IMR-90 (cell line): ENCODE data around the gene PHPT1. TPM values are rescaled to one million over a fixed set of nuclear protein-coding genes. Genes with fewer than 3 reads are reported as not detected.

Source experiments
- ATAC-seq: fragments of 200-7000 bp; cut with Tn5 transposase; 2 replicates; pipeline ENCODE4 v1.9.1; 2020; ENCODE audit warnings: low read depth, mild to moderate bottlenecking, moderate library complexity
- BruUV-seq: library from RNA; stranded (reverse); fragments of 400-500 nt; replicated peaks from 2 replicates; lab custom pipeline; 2021; lab: Mats Ljungman, UMichigan
- CTCF ChIA-PET: fragments of 300-600 bp; formaldehyde crosslinking; extraction: SDS; loops from one replicate; lab custom pipeline; 2021; ENCODE audit warnings: antibody characterized with exemption; lab: Yijun Ruan, JAX
- POLR2A ChIA-PET: fragments of 300-600 bp; sonication (Branson Sonifier 250); formaldehyde crosslinking; loops from one replicate; lab custom pipeline; 2022; ENCODE audit warnings: antibody characterized with exemption; ENCODE audit not compliant: unreplicated experiment; lab: Charles Lee
- DNase-seq: peaks from one replicate; pipeline ENCODE4 v3.0.0; 2013
- H2AFZ ChIP-seq: replicated peaks from 2 replicates; pipeline ENCODE3; 2013; ENCODE audit warnings: low read length, mild to moderate bottlenecking; ENCODE audit not compliant: poor library complexity
- H2AK5ac ChIP-seq: 2 replicates; pipeline ENCODE4 v1.6.1; 2013; ENCODE audit warnings: low read depth, low read length, inconsistent platforms
- H2AK9ac ChIP-seq: replicated peaks from 2 replicates; pipeline ENCODE3; 2013; ENCODE audit warnings: mild to moderate bottlenecking, low read depth, low read length, moderate library complexity; ENCODE audit not compliant: poor library complexity
- H2BK120ac ChIP-seq: 2 replicates; pipeline ENCODE4 v1.6.1; 2013; ENCODE audit warnings: low read depth, low read length, inconsistent platforms
- H2BK15ac ChIP-seq: 3 replicates; pipeline ENCODE4 v1.6.1; 2013; ENCODE audit warnings: low read depth, low read length, inconsistent platforms
- H2BK20ac ChIP-seq: 2 replicates; pipeline ENCODE4 v1.6.1; 2013; ENCODE audit warnings: low read depth, mild to moderate bottlenecking, inconsistent platforms, low read length, moderate library complexity
- H2BK5ac ChIP-seq: 2 replicates; pipeline ENCODE4 v1.6.1; 2013; ENCODE audit warnings: mild to moderate bottlenecking, low read depth, low read length, inconsistent platforms; ENCODE audit not compliant: poor library complexity, severe bottlenecking
- H3K14ac ChIP-seq: replicated peaks from 2 replicates; pipeline ENCODE4 v1.6.1; 2013; ENCODE audit warnings: low read depth, low read length, inconsistent platforms
- H3K18ac ChIP-seq: 2 replicates; pipeline ENCODE4 v1.6.1; 2013; ENCODE audit warnings: low read depth, low read length, control low read depth
- H3K23ac ChIP-seq: 2 replicates; pipeline ENCODE4 v1.6.1; 2013; ENCODE audit warnings: low read depth, low read length, inconsistent platforms
- H3K27ac ChIP-seq: 2 replicates; pipeline ENCODE4 v1.5.1; 2013; ENCODE audit warnings: mild to moderate bottlenecking, control low read depth, low read length; ENCODE audit not compliant: insufficient read depth
- H3K27me3 ChIP-seq: 2 replicates; pipeline ENCODE4 v1.6.1; 2013; ENCODE audit warnings: low read length; ENCODE audit not compliant: control insufficient read depth, insufficient read depth
- H3K36me3 ChIP-seq: 2 replicates; pipeline ENCODE4 v1.6.1; 2013; ENCODE audit warnings: low read length, mixed read lengths; ENCODE audit not compliant: control insufficient read depth, insufficient read depth
- H3K4ac ChIP-seq: 2 replicates; pipeline ENCODE4 v1.6.1; 2013; ENCODE audit warnings: low read depth, low read length, inconsistent platforms
- H3K4me1 ChIP-seq: 2 replicates; pipeline ENCODE4 v1.6.1; 2013; ENCODE audit warnings: low read length, mixed read lengths; ENCODE audit not compliant: control insufficient read depth, insufficient read depth
- H3K4me2 ChIP-seq: 2 replicates; pipeline ENCODE4 v1.6.1; 2013; ENCODE audit warnings: low read depth, mild to moderate bottlenecking, control low read depth, low read length, moderate library complexity
- H3K4me3 ChIP-seq: 2 replicates; pipeline ENCODE4 v1.5.1; 2013; ENCODE audit warnings: low read depth, mild to moderate bottlenecking, control low read depth, low read length, moderate library complexity; ENCODE audit not compliant: insufficient read depth
- H3K56ac ChIP-seq: 2 replicates; pipeline ENCODE4 v1.6.1; 2013; ENCODE audit warnings: low read length, inconsistent platforms; ENCODE audit not compliant: insufficient read depth; ENCODE audit errors: extremely low read depth
- H3K79me1 ChIP-seq, 2 experiments: 2 replicates each; pipeline ENCODE4 v1.6.1; 2013; ENCODE audit warnings: low read length in 2 of 2, inconsistent platforms in 1 of 2, low read depth in 1 of 2
- H3K9ac ChIP-seq: 2 replicates; pipeline ENCODE4 v1.6.1; 2013; ENCODE audit warnings: low read depth, low read length, control low read depth
- H3K9me1 ChIP-seq: 2 replicates; pipeline ENCODE4 v1.6.1; 2013; ENCODE audit warnings: low read length, inconsistent platforms; ENCODE audit not compliant: insufficient read depth
- H3K9me3 ChIP-seq: 2 replicates; pipeline ENCODE4 v1.6.1; 2013; ENCODE audit warnings: low read length; ENCODE audit not compliant: control insufficient read depth, insufficient read depth
- H4K20me1 ChIP-seq: 2 replicates; pipeline ENCODE4 v1.6.1; 2013; ENCODE audit warnings: low read length, inconsistent platforms; ENCODE audit not compliant: insufficient read depth
- H4K5ac ChIP-seq: 2 replicates; pipeline ENCODE4 v1.6.1; 2013; ENCODE audit warnings: mild to moderate bottlenecking, low read depth, low read length, control low read depth
- H4K8ac ChIP-seq, 2 experiments: 2 replicates each; pipeline ENCODE4 v1.6.1; 2013; ENCODE audit warnings: low read depth in 2 of 2, low read length in 2 of 2, control low read depth in 1 of 2, inconsistent platforms in 1 of 2
- H4K91ac ChIP-seq: 2 replicates; pipeline ENCODE4 v1.6.1; 2013; ENCODE audit warnings: low read depth, low read length, inconsistent platforms; ENCODE audit not compliant: insufficient read depth
- BHLHE40 ChIP-seq: fragments of 150-350 bp; IDR thresholded peaks from 2 replicates; pipeline ENCODE4 v1.6.1; 2016; ENCODE audit warnings: mild to moderate bottlenecking, low read depth, low read length
- CEBPB ChIP-seq: IDR thresholded peaks from 2 replicates; pipeline ENCODE4 v1.6.1; 2012; ENCODE audit warnings: low read depth, low read length, improper control_type of control experiment
- CHD1 ChIP-seq: IDR thresholded peaks from 2 replicates; pipeline ENCODE4 v1.6.1; 2012; ENCODE audit warnings: low read depth, low read length, improper control_type of control experiment
- CTCF ChIP-seq: conservative IDR thresholded peaks from 2 replicates; pipeline ENCODE4 v1.5.1; 2012; ENCODE audit warnings: mild to moderate bottlenecking, low read depth, low read length, improper control_type of control experiment
- FOS ChIP-seq: fragments of 150-350 bp; IDR thresholded peaks from 2 replicates; pipeline ENCODE4 v1.6.1; 2016; ENCODE audit warnings: low read depth, low read length
- MAFK ChIP-seq: IDR thresholded peaks from 2 replicates; pipeline ENCODE4 v1.6.1; 2012; ENCODE audit warnings: low read depth, low read length, improper control_type of control experiment
- MAZ ChIP-seq: IDR thresholded peaks from 2 replicates; pipeline ENCODE4 v1.6.1; 2012; ENCODE audit warnings: low read depth, mild to moderate bottlenecking, low read length, improper control_type of control experiment, moderate library complexity, borderline replicate concordance
- MXI1 ChIP-seq: IDR thresholded peaks from 2 replicates; pipeline ENCODE4 v1.6.1; 2012; ENCODE audit warnings: low read depth, mild to moderate bottlenecking, low read length, moderate library complexity, borderline replicate concordance
- NFE2L2 ChIP-seq: fragments of 150-350 bp; IDR thresholded peaks from 2 replicates; pipeline ENCODE4 v1.6.1; 2016; ENCODE audit warnings: low read depth, mild to moderate bottlenecking, low read length
- POLR2A ChIP-seq: IDR thresholded peaks from 2 replicates; pipeline ENCODE4 v1.6.1; 2012; ENCODE audit warnings: mild to moderate bottlenecking, low read depth, low read length
- RAD21 ChIP-seq: IDR thresholded peaks from 2 replicates; pipeline ENCODE4 v1.6.1; 2012; ENCODE audit warnings: low read length, improper control_type of control experiment
- RCOR1 ChIP-seq: IDR thresholded peaks from 2 replicates; pipeline ENCODE4 v1.6.1; 2012; ENCODE audit warnings: mild to moderate bottlenecking, low read length, improper control_type of control experiment; ENCODE audit not compliant: insufficient replicate concordance
- RFX5 ChIP-seq: IDR thresholded peaks from 2 replicates; pipeline ENCODE4 v1.8.0; 2012; ENCODE audit warnings: low read depth, mild to moderate bottlenecking, low read length, moderate library complexity
- SMC3 ChIP-seq: fragments of 150-350 bp; IDR thresholded peaks from 2 replicates; pipeline ENCODE4 v1.6.1; 2016; ENCODE audit warnings: low read depth, mild to moderate bottlenecking, antibody characterized with exemption, low read length, moderate library complexity
- WGBS, 2 experiments: methylation state at CpG; one replicate each; pipeline versions ENCODE4 v1.1.5 to v1.1.7; 2013; ENCODE audit warnings: missing lambda C conversion rate in 2 of 2; ENCODE audit not compliant: insufficient read length in 1 of 2; ENCODE audit errors: extremely low coverage in 2 of 2; 5-methylcytosine and 5-hydroxymethylcytosine counted together
- dilution Hi-C: fragments of 300-500 bp; cut with HindIII; formaldehyde crosslinking; loops from one replicate; pipeline ENCODE4 v1.14.3; 2018; ENCODE audit warnings: low sequenced_read_pairs; ENCODE audit not compliant: unreplicated experiment
- in situ Hi-C: fragments of 300-500 bp; cut with MboI; formaldehyde crosslinking; loops from 3 replicates; pipeline ENCODE4 v1.14.3; 2019; ENCODE audit warnings: low sequenced_read_pairs, inconsistent platforms, mixed read lengths
- intact Hi-C: fragments of 100-400 bp; cut with micrococcal nuclease; formaldehyde crosslinking; loops from 2 replicates; pipeline ENCODE4 v1.10.0; 2022
- polyA plus RNA-seq, 3 experiments: library from polyadenylated mRNA; depleted of rRNA; stranded (reverse); fragments of >200 nt; gene quantifications; 2 replicates each; pipeline ENCODE4 v1.2.3, GENCODE V29; 2012; ENCODE audit warnings: low replicate concordance in 1 of 3
- total RNA-seq: library from RNA; depleted of rRNA; stranded (reverse); fragments of >200 nt; gene quantifications from 2 replicates; pipeline ENCODE4 v1.2.3, GENCODE V29; 2012
- TF ChIP-seq, protein P1 (sequence below): fragments of 150-350 bp; IDR thresholded peaks from 2 replicates; pipeline ENCODE4 v1.6.1; 2016; ENCODE audit warnings: low read depth, mild to moderate bottlenecking, low read length, moderate library complexity, borderline replicate concordance
- TF ChIP-seq, protein P2 (sequence below): fragments of 150-350 bp; IDR thresholded peaks from 2 replicates; pipeline ENCODE4 v1.6.1; 2017; ENCODE audit warnings: mild to moderate bottlenecking, antibody characterized with exemption, low read length, low read depth

PHPT1 gene
- total and polyA plus RNA-seq, 2 of the 4 experiments (the other 2 are of a cell fraction) = 79.8 to 214 TPM

- 97% methylated on average over 6 of the region's 11 CpGs; no CpG with 5 or more reads in 1 of the 2 experiments for WGBS, 2 experiments
- ChIA-PET POLR2A (no interaction called here), CTCF (no interaction called here)
- no peak overlapping the region for H3K18ac ChIP-seq
- H3K23ac ChIP-seq = no peak overlapping the region
- H2BK120ac ChIP-seq = no peak overlapping the region
- H2BK20ac ChIP-seq = no peak overlapping the region
- H3K4me3 ChIP-seq = no peak overlapping the region
- ATAC-seq (no peak), DNase-seq (no peak)
- H3K9me1 ChIP-seq = peaks cover 5% of the 10 kb centered on the region
- H3K79me1 ChIP-seq = peaks cover 15 to 30% of the 10 kb centered on the region in 2 experiments
- no peak overlapping the region for H3K4ac ChIP-seq
- H3K4me1 ChIP-seq = peaks cover 3% of the 10 kb centered on the region
- no peak overlapping the region for H3K27ac ChIP-seq
- no peak overlapping the region for H2BK5ac ChIP-seq
- H3K4me2 ChIP-seq = no peak overlapping the region
- intact Hi-C loops = no loop called here
- no peak overlapping the region for H4K8ac ChIP-seq
- TF ChIP-seq, protein P1, sequence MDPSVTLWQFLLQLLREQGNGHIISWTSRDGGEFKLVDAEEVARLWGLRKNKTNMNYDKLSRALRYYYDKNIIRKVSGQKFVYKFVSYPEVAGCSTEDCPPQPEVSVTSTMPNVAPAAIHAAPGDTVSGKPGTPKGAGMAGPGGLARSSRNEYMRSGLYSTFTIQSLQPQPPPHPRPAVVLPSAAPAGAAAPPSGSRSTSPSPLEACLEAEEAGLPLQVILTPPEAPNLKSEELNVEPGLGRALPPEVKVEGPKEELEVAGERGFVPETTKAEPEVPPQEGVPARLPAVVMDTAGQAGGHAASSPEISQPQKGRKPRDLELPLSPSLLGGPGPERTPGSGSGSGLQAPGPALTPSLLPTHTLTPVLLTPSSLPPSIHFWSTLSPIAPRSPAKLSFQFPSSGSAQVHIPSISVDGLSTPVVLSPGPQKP = no peak
- TF ChIP-seq MAFK = no peak
- TF ChIP-seq, protein P2, sequence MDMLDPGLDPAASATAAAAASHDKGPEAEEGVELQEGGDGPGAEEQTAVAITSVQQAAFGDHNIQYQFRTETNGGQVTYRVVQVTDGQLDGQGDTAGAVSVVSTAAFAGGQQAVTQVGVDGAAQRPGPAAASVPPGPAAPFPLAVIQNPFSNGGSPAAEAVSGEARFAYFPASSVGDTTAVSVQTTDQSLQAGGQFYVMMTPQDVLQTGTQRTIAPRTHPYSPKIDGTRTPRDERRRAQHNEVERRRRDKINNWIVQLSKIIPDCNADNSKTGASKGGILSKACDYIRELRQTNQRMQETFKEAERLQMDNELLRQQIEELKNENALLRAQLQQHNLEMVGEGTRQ = no peak
- TF ChIP-seq RCOR1 = no peak
- TF ChIP-seq SMC3 = no peak
- TF ChIP-seq NFE2L2 = no peak
- no peak for TF ChIP-seq FOS
- TF ChIP-seq CTCF = no peak
- no peak for TF ChIP-seq RFX5
- no peak for TF ChIP-seq BHLHE40
- no peak for TF ChIP-seq POLR2A
- TF ChIP-seq MAZ = no peak
- TF ChIP-seq MXI1 = no peak
- TF ChIP-seq CEBPB = no peak
- TF ChIP-seq CHD1 = no peak
- no peak for TF ChIP-seq RAD21
- peaks cover 6% of the 10 kb centered on the region for H3K36me3 ChIP-seq
- no peaks in the 10 kb centered on the region for H3K27me3 ChIP-seq
- H3K56ac ChIP-seq = no peak overlapping the region
- dilution Hi-C loops = no loop called here
- no peak overlapping the region for H2AK5ac ChIP-seq
- H4K91ac ChIP-seq = no peak overlapping the region
- no peak overlapping the region for H2AK9ac ChIP-seq
- no TSS peak for BruUV-seq
- no peak overlapping the region for H3K9ac ChIP-seq
- in situ Hi-C loops = no loop called here
- H4K5ac ChIP-seq = no peak overlapping the region
- no peak overlapping the region for H3K14ac ChIP-seq
- H2AFZ ChIP-seq = no peak overlapping the region
- H3K9me3 ChIP-seq = peaks cover 10% of the 10 kb centered on the region
- H4K20me1 ChIP-seq = peaks cover 13% of the 10 kb centered on the region
- no peak overlapping the region for H2BK15ac ChIP-seq
Measured at GRCh38 chr9:136868644-136869043, 19.4 kb downstream of the PHPT1 start.
